ENCODE data around the gene MYCN.
A peak's percentile ranks its signal among the peaks of the same experiment; 100 is the strongest.
"Not testable (repeated sequence)": the region's sequence is repeated elsewhere in the genome, so short reads cannot be mapped to it uniquely, and the experiment has no call there.

The MYCN gene

DNA sequence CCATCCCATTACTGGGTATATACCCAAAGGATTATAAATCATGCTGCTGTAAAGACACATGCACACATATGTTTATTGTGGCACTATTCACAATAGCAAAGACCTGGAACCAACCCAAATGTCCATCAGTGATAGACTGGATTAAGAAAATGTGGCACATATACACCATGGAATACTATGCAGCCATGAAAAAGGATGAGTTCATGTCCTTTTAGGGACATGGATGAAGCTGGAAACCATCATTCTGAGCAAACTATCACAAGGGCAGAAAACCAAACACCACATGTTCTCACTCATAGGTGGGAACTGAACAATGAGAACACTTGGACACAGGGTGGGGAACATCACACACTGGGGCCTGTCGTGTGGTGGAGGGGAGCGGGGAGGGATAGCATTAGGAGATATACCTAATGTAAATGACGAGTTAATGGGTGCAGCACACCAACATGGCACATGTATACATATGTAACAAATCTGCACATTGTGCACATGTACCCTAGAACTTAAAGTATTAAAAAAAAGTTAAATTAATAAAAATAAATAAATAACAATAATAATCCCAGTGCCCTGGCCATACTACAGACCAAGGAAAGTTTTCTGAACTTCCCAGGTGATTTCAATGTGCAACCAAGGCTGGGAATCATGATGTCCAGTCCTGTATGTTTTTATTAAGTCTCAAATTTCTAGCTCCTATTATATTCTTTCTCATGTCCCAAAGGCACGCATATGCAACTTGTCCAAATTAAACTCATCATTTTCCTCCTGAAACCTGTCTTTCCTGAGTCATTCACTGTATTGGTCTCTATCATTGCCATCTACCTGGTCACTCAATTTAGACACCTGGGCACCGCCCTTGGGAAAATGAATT is 23.0 kb downstream of the MYCN start:
- not testable (repeated sequence) for DNase-seq

DNA sequence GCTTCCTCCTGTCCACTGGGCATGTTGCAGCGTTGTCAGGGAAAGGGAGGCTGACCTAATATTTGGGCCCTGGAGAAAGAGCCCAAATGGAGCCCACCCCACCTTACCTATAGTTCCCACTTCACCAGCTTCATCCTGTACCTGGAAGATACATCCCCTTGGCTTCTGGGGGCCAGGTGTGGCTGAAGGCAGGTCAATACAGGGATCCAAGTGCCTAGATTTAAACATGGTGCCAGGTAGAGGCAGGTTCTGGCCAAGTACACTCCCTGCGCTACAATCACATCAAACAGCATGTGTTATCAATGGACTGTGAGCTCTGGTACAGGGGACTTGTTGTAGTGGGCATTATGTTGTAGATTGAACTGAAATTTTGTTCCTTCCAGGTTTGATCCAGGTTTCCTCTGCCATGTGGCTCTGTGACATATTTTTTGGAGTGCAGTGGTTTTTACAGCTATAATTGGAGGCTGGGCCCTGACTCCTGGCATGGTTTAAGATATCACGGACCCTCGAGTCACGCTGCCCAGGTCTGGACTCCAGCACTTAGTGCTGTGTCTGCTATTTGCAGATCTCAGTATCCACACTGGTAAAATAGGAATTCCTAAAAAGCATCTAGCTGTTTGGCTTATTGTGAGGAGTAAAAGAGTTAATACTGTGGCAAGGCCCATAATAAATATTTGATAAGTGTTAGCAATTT is 23.8 kb downstream of the MYCN start:
- DNase-seq = no peak

DNA sequence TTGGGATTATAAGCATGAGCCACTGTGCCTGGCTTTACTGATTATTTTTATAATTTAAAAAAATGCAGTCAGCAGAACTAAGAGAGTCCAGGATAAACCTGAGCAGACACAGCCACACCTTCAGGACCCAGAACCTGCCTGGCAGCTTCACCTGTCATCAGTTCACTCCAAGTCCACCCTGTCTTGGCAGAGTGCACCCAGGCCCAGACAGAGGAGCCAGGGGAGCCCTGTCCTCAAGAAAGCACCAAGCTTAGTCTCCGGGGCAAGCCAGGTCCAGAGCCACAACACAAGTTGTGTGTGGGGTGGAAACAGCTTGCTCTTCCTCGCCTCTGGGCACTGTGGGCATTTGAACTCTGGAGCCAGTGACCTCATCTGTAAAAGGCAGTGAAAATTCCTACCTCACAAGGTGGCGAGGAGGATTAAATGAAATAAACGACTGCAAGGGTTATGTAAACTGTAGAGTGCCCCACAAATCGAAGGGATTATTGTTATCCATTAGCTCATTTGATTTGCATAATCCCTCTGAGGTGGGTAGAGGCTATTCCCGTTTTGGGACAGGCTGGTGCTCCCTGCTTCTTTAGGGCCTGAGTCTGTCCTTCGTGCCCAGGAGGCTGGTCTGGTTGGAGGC is 24.7 kb downstream of the MYCN start:
- no peak for DNase-seq

DNA sequence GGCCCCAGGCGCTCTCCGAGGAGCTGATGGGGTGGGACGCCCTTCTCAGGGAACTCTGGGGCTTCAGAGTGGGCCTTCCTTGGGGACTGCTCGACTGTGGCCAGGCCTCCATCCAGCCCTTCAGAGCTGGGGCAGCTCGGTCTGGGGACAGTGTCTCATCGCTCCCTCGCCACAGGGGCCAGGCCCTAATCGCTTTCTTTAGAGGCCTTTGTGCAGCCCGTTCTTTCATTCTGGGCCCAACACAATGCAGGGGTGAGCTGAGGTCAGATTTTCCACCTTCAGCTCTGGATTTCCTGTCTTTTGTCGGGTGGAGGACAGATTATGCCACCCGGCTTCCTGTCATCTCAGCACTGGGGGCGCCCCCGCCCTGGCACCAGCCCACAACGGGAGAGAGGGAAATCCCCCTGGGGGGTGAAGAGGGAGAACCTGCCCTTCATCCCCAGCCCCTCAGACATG is 25.2 kb downstream of the MYCN start:
- peak; percentile 35 for DNase-seq

DNA sequence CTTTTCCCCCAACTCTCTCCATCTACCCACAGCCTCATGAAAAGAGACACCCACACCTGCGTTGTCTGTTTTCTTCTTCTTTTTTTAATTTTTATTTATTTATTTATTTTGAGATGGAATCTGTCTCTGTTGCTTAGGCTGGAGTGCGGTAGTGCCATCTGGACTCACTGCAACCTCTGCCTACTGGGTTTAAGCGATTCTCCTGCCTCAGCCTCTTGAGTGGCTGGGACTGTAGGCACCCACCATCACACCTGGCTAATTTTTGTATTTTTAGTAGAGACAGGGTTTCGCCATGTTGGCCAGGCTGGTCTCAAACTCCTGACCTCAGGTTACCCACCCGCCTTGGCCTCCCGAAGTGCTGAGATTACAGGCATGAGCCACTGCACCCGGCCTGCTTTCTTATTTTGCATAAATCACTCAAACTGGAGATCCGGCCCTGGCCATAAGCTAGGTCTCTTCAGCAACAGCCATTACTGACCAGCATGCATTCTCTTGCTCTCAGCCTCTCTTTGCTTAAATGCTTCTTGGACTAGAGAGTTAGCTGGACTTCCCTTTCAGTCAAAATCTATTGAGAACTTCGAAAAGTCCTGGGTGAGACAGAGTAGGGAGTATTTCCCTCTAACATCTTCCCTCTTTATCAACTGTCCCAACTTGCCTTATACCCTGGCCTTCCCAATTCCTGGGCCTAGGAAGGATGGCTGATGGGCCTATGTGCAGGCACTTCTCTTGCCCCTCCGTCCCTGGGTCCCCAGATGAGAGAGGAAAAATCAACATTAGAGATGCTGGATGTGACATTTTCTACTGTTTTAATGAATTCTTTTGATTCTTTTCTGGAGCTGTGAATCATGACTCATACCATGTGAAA is 27.3 kb downstream of the MYCN start:
- DNase-seq = no peak

DNA sequence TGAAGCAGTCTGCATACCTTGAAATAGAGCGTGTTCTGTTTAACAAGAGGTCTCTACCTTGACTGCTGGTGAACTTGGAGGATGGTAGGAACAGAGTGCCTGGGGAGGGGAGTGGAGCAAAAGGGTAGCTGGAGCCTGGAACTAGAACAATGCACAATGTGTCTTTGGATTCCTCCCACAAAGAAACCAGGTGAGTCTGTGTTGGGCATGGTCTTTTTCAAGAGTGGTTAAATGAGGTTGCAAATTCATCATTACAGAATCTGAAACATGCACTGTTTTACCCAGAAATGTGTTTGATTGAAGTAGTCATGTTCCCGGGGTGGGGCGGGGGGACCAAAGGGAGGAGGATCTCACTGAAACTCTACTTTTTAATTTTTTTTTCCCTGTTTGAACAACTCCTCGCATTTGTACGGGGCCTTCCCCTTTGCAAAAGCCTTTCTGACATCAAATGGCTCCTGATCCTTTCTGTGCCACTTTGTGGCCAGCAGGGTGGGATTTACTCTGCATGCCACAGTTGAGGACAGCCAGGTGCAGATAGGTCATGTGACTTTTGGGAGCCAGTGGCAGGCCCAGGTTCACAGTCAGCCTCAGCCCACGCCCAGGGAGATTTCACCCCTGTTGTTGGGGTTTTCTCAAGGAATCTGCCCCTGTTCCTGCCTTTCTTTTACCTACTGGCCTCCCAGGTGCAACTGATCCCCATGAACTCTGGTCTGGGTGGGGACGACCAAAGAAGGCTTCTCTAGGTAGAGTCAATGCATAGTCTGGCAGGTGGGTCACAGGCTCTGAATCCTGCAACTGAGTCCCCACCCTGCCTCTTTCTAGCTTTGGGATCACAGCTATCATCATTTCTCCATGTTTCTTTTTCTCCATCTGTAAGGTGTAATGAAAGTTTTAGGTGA is 28.2 kb downstream of the MYCN start:
- DNase-seq = no peak

DNA sequence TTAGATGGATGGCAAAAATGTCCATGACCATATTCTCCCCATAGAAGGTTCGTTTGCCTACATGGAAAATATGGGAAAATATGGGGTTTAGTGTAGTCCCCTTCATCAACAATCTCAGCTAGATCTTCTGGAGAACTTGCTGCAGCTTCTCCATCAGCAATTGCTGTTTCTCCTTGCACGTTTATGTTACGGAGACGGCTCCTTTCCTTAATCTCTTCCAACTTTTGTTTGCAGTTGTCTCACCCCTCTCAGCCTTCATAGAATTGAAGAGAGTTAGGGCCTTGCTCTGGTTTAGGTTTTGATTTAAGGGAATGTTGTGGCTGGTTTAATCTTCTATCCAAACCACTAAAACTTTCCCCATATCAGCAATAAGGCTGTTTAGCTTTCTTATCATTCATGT is 28.9 kb downstream of the MYCN start:
- no peak for DNase-seq

DNA sequence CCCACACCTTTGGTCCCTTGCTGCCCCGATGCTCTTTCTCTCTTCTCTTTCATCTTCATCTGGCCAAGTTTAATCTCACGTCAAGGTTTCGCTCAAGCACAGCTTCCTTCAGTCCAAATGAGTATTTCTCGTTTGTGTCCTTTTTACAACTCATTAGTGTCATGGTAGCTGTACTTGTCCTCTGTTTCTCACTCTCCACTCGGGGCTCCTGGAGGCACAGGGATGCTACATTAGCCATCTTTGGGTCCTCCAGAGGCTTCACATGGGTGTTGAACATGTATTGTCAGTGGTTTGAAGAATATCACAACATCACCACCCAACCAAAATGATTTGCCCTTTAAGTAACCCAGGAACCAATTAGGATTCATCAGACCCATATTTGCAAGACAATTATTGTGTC is 30.4 kb downstream of the MYCN start:
- DNase-seq = no peak

DNA sequence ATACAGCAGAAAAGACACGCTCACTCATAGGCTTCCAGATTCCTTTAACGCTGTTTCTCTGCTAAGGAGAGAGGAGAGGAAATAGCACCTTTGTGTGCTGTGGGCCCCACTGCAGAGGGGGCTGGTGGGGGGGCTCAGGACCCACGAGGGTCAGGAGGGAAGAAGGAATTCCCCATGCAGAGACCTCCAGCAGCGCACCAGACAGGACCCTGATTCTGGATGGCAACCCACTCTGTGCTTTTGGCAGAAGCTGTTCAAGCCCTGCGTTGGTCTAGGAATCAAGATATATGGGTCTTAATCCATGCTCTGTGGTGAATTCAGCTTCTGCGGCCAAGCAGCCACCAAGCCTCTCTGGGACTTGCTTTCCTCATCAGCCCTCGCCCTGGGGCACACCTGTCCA is 31.0 kb downstream of the MYCN start:
- no peak for DNase-seq

DNA sequence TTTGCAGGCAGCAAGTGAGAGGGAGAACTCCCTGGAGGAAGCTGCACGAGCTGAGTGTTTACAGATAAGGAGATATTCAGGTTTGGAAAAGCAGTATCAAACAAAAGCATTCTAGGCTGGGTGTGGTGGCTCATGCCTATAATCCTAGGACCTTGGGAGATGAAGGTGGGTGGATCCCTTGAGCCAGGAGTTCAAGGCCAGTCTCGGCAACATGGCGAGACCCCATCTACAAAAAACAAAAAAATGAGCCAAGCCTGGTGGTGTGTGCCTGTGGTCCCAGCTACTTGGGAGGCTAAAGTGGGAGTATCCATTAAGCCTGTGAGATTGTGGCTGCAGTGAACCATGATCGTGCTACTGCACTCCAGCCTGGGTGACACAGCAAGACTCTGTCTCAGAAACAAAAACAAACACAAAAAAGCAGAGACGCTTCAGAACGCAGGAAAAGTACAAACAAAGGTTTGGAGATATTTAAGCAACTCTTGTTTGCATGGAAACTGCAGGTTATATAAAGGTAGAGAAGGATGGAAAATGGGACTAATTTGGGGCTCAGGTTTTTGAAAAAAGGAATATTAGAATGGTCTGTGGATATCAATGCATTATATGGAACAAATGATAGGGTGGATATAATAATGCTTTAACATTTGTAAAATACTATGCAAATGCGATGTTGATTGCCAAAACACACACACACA is 31.6 kb downstream of the MYCN start:
- no peak for DNase-seq

DNA sequence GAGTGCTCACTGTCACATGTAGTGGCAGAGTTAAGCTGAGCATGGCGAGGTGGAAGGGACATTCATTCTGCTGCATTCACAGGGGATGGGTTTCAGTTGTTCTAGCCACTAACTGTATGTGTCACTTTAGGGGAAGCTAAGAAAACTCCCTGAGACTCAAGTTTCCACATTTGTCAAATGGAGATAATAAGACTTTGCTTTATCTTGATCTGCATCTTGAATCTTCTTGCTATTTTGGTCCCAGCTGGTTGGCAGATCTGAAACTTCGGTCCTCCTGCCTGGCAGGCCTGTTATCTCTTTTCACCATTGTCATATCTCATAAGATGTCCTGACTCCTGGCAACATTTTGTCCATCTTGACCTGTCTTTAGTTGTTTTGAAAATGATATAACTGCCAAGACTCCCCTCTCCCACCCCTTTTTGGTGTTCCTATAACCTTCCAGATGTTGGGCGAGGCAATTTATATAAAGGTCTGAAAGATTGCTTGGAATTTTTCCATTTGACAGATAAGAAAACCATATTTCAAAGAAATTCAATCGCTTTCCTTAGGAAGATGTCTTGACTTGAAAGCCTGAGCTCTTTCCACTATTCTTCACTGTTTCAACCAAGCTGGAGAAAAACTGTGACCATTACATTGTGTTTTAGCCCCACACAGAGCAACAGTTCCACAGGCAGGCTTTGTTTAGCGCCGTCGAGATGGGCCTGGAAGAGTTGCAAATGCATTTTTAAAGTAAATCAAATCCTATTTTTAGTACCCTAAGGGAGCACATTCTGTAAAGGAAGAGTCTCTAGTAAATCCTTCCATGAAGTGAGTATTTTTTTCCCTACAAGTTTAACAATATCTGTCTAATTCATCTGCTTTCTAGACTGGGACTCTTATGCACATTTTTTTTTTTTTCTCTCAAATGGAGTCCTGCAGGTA is 33.4 kb downstream of the MYCN start:
- DNase-seq = no peak

DNA sequence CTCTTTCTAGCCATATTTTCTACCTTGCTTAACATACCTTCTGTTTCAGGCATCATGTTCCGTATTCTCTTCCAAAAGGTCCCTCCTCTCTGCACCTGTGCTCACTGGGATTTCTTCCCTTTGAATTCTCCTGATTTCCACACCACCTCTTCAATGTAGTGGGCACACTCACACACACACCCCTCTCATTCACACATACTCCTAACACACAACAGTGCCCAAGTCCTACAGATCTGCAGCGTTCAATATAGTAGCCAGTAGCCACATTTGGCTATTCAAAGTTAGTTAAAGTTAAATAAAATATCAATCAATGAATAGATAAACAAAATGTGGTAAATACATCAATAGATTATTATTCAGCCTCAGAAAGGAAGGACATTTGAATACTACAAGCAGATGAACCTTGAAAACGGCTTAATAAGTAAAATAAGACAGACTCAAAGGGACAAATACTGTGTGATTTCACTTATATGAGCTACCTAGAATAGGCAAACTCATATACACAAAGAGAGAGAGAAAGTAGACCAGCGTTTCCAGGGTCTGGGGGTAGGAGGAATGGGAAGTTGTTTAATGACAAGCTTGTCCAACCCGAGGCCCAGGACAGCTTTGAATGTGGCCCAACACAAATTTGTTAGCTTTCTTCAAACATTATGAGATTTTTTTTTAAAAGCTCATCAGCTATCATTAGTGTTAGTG is 34.4 kb downstream of the MYCN start:
- no peak for DNase-seq

DNA sequence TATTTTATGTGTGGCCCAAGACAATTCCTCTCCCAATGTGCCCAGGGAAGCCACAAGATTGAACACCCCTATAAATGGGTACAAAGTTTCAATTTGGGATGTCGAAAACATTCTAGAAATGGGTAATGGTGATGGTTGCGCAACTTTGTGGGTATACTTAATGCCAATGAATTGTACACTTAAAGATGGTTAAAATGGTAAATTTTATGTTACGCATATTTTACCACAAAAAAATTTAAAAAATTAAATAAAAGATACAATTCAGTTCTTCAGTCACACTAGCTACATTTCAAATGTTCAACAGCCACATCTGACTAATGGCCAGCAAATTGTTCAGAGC is 34.9 kb downstream of the MYCN start:
- DNase-seq = no peak

DNA sequence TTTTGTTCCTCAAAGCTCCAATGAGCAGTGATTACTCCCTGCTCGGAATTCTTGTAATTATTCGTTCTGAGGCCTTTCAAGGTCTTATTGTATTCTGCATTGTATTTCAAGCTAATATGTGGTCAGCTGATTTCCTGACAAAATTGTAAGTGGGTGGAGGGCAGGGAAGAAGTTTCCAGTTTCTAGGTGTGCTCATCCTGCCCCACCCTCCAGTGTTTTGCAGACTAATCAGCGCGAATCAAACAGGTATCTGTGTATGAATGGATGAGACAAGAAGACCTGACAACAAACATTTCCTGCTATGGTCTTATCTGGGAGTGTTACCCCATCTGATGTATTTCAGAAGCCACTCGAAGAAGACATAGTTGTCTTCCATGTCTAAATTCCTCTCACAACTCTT is 35.3 kb downstream of the MYCN start:
- no peak for DNase-seq

DNA sequence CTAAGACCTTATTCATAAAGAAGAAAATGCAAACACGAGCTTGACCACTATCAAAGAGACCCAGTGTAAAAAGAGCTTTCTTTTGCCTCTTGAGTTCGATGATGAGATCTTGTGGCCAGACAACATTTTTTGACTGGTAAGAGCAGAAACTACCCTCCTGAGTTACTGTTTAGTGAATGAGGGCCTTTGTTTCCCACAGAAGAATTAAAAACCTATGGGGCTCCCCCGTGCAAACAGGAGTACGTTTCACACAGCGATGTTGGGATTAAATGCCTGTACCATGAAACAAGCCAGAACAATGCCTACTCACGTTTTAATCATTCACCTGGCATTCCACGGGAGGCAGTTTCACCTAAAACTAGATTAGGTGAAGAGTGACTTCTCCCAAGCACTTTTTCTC is 36.0 kb downstream of the MYCN start:
- DNase-seq = no peak

DNA sequence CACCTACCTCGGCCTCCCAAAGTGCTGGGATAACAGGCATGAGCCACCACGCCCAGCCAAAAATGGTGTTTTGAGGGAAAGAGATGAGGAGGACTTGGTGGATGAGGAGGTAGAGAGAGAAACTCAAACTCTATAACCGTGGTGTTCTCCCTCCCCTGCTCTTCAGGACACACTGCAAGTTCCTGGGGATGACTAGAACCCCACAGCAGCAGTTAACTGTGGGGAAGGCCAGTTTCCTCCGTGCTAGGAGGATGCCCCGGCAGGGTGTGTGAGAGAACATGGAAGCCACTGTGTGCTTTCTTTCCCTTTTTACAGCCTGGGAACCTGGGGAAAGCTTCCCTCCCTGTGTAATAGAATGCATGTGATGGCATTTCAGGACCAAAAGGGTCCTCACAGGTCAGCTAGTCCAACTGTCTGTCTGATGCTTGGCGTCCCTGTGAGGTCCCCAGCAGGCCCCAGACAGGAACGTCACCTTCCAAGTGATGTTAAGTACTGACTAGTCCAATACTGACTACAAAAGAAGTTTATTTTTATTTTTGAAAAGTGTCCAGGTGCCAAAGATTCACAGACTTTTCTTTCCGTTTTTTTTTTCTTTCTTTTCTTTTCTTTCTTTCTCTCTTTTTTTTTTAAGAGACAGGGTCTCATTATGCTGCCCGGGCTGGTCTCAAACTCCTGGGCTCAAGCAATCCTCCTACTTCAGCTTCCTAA is 38.9 kb downstream of the MYCN start:
- no peak for DNase-seq

DNA sequence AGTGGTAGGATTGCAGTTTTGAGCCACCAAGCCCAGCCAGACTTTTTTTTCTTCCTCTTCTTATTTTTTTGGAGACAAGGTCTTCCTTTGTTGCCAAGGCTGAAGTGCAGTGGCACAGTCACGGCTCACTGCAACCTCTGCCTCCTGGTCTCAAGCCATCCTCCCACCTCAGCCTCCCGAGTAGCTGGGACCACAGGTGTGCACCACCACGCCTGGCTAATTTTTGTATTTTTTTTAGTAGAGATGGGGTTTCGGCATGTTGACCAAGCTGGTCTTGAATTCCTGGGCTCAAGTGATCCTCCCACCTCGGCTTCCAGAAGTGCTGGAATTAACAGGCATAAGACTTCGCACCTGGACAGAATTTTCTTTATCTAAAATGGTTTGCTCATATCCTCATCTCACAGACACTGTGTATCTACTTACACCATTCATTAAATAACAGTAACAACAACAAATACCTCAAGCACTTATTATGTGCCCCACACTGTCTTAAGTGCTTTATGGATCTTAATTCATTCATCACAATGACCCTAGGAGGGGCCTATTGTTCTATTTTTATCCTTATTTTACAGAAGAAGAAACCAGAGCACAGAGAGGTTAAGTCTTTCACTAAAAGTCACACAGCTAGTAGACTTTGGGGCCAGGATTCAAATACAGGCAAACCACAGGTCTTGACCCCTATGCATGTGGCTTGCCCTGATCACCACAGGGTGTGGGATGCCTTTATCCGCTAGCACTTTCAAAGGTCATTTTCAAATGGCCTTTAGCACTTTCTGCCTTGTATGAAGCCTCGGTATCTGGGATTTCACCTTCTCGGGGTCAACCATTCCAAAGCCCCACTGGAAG is 39.6 kb downstream of the MYCN start:
- no peak for DNase-seq

DNA sequence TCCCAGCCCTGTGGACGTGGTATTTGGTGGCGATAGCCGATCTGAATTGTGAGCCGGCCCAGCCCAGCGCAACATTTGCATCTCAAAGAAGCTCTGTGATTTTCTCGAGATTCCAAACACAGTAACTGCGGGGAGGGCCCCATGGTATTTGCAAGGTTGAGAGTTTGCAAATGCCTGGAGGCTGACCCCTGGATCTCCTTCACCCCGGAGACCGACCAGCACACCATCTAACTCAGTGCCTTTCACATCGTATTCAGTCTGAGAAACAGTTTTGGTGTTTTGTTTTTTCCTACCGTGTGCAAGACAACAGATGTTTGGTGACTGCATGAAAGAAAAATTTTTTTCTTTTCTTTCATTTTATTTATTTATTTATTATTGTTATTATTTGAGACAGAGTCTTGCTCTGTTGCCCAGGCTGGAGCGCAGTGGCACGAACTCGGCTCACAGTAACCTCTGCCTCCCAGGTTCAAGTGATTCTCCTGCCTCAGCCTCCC is 40.3 kb downstream of the MYCN start:
- DNase-seq = no peak

All from CD4-positive, alpha-beta T cell treated with Interleukin-6 for 4 hours (primary cell).